Stomach (tissue), 4 donors: Measurements from ENCODE around the gene MEST.

ENCODE experiments used
- EP300 ChIP-seq: sonication (generic); formaldehyde crosslinking; IDR thresholded peaks from one replicate; pipeline ENCODE4 v1.6.1; 2017; ENCODE audit warnings: antibody characterized with exemption
- POLR2A ChIP-seq, 4 donors: fragments of 450-650 bp; IDR thresholded peaks; one replicate each; pipeline ENCODE4 v1.6.1; 2016; ENCODE audit warnings: antibody characterized with exemption in 4 of 4, control low read depth in 2 of 4, mild to moderate bottlenecking in 1 of 4, moderate library complexity in 1 of 4
- POLR2AphosphoS5 ChIP-seq, 3 donors: sonication (generic); formaldehyde crosslinking; IDR thresholded peaks; one replicate each; pipeline ENCODE4 v1.6.1; 2016; ENCODE audit warnings: antibody characterized with exemption in 3 of 3
- TF ChIP-seq, protein P1 (sequence below), 7 experiments: fragments of 450-650 bp in 4 of 7; fragments of 200-600 bp in 3 of 7; sonication (generic) in 3 of 7; IDR thresholded peaks; one replicate each; pipeline ENCODE4 v1.5.1; 2016 to 2019; ENCODE audit warnings: antibody characterized with exemption in 7 of 7, control low read depth in 2 of 7, mild to moderate bottlenecking in 1 of 7

DNA sequence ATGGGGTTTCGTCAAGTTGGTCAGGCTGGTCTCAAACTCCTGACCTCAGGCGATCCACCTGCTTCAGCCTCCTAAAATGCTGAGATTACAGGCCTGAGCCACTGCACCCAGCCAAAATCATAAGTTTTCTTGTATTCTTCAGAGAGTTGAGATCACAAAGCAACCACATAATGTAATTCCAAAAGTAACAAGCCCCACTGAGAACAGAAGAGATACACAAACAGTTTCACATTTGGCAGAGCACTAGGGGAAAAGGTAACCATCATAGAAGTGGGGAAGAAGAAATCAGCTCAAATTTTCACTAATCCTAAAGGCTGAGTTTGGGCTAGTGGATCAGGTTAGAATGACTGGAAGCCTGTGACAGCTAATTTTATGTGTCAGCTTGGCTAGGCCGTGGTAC is 45.6 kb upstream of the MEST start:
- TF ChIP-seq EP300 = no peak
- TF ChIP-seq, protein P1, sequence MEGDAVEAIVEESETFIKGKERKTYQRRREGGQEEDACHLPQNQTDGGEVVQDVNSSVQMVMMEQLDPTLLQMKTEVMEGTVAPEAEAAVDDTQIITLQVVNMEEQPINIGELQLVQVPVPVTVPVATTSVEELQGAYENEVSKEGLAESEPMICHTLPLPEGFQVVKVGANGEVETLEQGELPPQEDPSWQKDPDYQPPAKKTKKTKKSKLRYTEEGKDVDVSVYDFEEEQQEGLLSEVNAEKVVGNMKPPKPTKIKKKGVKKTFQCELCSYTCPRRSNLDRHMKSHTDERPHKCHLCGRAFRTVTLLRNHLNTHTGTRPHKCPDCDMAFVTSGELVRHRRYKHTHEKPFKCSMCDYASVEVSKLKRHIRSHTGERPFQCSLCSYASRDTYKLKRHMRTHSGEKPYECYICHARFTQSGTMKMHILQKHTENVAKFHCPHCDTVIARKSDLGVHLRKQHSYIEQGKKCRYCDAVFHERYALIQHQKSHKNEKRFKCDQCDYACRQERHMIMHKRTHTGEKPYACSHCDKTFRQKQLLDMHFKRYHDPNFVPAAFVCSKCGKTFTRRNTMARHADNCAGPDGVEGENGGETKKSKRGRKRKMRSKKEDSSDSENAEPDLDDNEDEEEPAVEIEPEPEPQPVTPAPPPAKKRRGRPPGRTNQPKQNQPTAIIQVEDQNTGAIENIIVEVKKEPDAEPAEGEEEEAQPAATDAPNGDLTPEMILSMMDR (IDR thresholded peaks at IDR 0.05) = no peak
- TF ChIP-seq POLR2A (IDR thresholded peaks at IDR 0.05) = no peak
- no peak for TF ChIP-seq POLR2AphosphoS5 (IDR thresholded peaks at IDR 0.05)
